GF-D8 (cell line): ENCODE results near the gene UQCRH.
A peak's percentile ranks its signal among the peaks of the same experiment; 100 is the strongest.
"Not testable (repeated sequence)": the region's sequence is repeated elsewhere in the genome, so short reads cannot be mapped to it uniquely, and the experiment has no call there.

Experiments
- DNase-seq: peaks from one replicate; lab custom pipeline; 2025; lab: John Stamatoyannopoulos, UW

The UQCRH gene

GRCh38 chr1:46300673-46301405 lies 2.7 kb upstream of the UQCRH start:
- no peak for DNase-seq

- DNase-seq = no peak
Measured at GRCh38 chr1:46301406-46301807, 2.1 kb upstream of the UQCRH start.

GRCh38 chr1:46301808-46302640 lies 1.5 kb upstream of the UQCRH start:
- peak; percentile 37 for DNase-seq

GRCh38 chr1:46302641-46303037 lies 859 bp upstream of the UQCRH start:
- no peak for DNase-seq

GRCh38 chr1:46303872-46304326 lies 401 bp downstream of the UQCRH start:
- DNase-seq = no peak

- DNase-seq = no peak
Measured at GRCh38 chr1:46306159-46306530, 2.6 kb downstream of the UQCRH start.

- DNase-seq = no peak
Measured at GRCh38 chr1:46309401-46310159, 6.1 kb downstream of the UQCRH start.

- no peak for DNase-seq
Measured at GRCh38 chr1:46310321-46310720, 6.8 kb downstream of the UQCRH start.

GRCh38 chr1:46315669-46316403 lies 12.3 kb downstream of the UQCRH start:
- DNase-seq = no peak

GRCh38 chr1:46317323-46317722 lies 13.8 kb downstream of the UQCRH start:
- DNase-seq = no peak

GRCh38 chr1:46319301-46319700 lies 15.8 kb downstream of the UQCRH start:
- not testable (repeated sequence) for DNase-seq

GRCh38 chr1:46319960-46320914 lies 16.7 kb downstream of the UQCRH start:
- not testable (repeated sequence) for DNase-seq

- not testable (repeated sequence) for DNase-seq
Measured at GRCh38 chr1:46322191-46322590, 18.7 kb downstream of the UQCRH start.

- not testable (repeated sequence) for DNase-seq
Measured at GRCh38 chr1:46325285-46326076, 22.0 kb downstream of the UQCRH start.

GRCh38 chr1:46328182-46328581 lies 24.7 kb downstream of the UQCRH start:
- DNase-seq = not testable (repeated sequence)

- not testable (repeated sequence) for DNase-seq
Measured at GRCh38 chr1:46329807-46330206, 26.3 kb downstream of the UQCRH start.

GRCh38 chr1:46330381-46330780 lies 26.9 kb downstream of the UQCRH start:
- not testable (repeated sequence) for DNase-seq

- not testable (repeated sequence) for DNase-seq
Measured at GRCh38 chr1:46331786-46332540, 28.5 kb downstream of the UQCRH start.
